KBM-7 (cell line): ENCODE measurements around the gene DSG1.
A peak's percentile ranks its signal among the peaks of the same experiment; 100 is the strongest.
"Not testable (repeated sequence)": the region's sequence is repeated elsewhere in the genome, so short reads cannot be mapped to it uniquely, and the experiment has no call there.

ENCODE experiments used
- DNase-seq: peaks from one replicate; pipeline ENCODE4 v3.0.0-alpha.2; 2015
- in situ Hi-C: fragments of 300-500 bp; cut with MboI; formaldehyde crosslinking; loops from 2 replicates; pipeline ENCODE4 v1.14.3; 2020; ENCODE audit warnings: low sequenced_read_pairs, low pct_unique_long_range_greater_than_20kb, mixed read lengths

Gene DSG1

GRCh38 chr18:31325051-31325450, 7.1 kb downstream of the DSG1 start:
- in situ Hi-C loops: no loop called here
- no peak for DNase-seq

GRCh38 chr18:31329787-31330438, 12.0 kb downstream of the DSG1 start:
- in situ Hi-C loops: no loop called here
- DNase-seq: no peak

- no peak for DNase-seq
Observed at GRCh38 chr18:31343454-31343853, 25.5 kb downstream of the DSG1 start.

GRCh38 chr18:31353336-31353735, 35.4 kb downstream of the DSG1 start:
- DNase-seq, in situ Hi-C loops: not testable (repeated sequence)

More at GRCh38 chr18:31343454-31343853, 25.5 kb downstream of the DSG1 start:
- in situ Hi-C loops: no loop called here

- in situ Hi-C loops: no loop called here
- no peak for DNase-seq
Observed at GRCh38 chr18:31354990-31355389, 37.0 kb downstream of the DSG1 start.

- in situ Hi-C loops: no loop called here
- no peak for DNase-seq
Observed at GRCh38 chr18:31356025-31356424, 38.1 kb downstream of the DSG1 start.

GRCh38 chr18:31364190-31364589, 46.2 kb downstream of the DSG1 start:
- in situ Hi-C loops: no loop called here
- no peak for DNase-seq

- no peak for DNase-seq
- in situ Hi-C loops: no loop called here
Observed at GRCh38 chr18:31369478-31369877, 51.5 kb downstream of the DSG1 start.

- DNase-seq: no peak
- in situ Hi-C loops: no loop called here
Observed at GRCh38 chr18:31371989-31372388, 54.0 kb downstream of the DSG1 start.

GRCh38 chr18:31373641-31374040, 55.7 kb downstream of the DSG1 start:
- no peak for DNase-seq
- in situ Hi-C loops: no loop called here

GRCh38 chr18:31376477-31376876, 58.5 kb downstream of the DSG1 start, which contains the start of gene DSG4:
Gene DSG4, plus strand, starts transcription at chr18:31376777. Its CDS starts 135 bp downstream, at chr18:31376912.
- DNase-seq: no peak
- in situ Hi-C loops: no loop called here

GRCh38 chr18:31380912-31381311, 63.0 kb downstream of the DSG1 start:
- DNase-seq: no peak
- in situ Hi-C loops: no loop called here

GRCh38 chr18:31382107-31382506, 64.1 kb downstream of the DSG1 start:
- in situ Hi-C loops: no loop called here
- DNase-seq: no peak

- in situ Hi-C loops: no loop called here
- DNase-seq: no peak
Observed at GRCh38 chr18:31386741-31387140, 68.8 kb downstream of the DSG1 start.

GRCh38 chr18:31393286-31393685, 75.3 kb downstream of the DSG1 start:
- in situ Hi-C loops: no loop called here
- DNase-seq: no peak

GRCh38 chr18:31396796-31397612, 79.0 kb downstream of the DSG1 start:
- DNase-seq: no peak
- in situ Hi-C loops: no loop called here

- no peak for DNase-seq
- in situ Hi-C loops: no loop called here
Observed at GRCh38 chr18:31398191-31398590, 80.2 kb downstream of the DSG1 start.

- peak; percentile 9 for DNase-seq
- in situ Hi-C loops: no loop called here
Observed at GRCh38 chr18:31399306-31400032, 81.5 kb downstream of the DSG1 start.

- in situ Hi-C loops: no loop called here
- no peak for DNase-seq
Observed at GRCh38 chr18:31401156-31402025, 83.4 kb downstream of the DSG1 start.
